ENCODE data around the gene TTC28. TPM values are rescaled to one million over a fixed set of nuclear protein-coding genes. Genes with fewer than 3 reads are reported as not detected.

TTC28 gene
- total and polyA plus RNA-seq, 10 of the 15 experiments (the other 5 are each of a cell fraction or from before 2014, with no cell fraction given) = 0.15 to 8.4 (median 1.4) TPM

DNA sequence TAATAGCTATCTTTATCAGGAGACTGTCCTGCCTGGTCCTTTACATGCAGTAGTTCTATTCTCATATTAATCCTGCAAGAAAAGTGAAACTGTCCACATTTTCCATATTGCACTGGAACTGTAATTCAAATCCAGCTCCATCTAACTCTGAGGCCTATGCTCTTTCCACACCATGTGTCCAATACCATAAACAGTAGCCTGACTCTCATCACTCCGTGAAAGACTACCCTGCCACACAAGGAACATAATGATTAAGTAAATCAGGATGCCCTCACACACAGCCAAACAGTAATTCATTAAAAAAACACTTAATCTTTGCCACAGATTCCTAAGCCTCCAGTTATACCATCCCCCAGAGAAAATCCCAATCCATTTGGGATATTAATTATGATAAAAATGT lies 475.3 kb downstream of the TTC28 start (continued):
- TF ChIP-seq, protein P1, sequence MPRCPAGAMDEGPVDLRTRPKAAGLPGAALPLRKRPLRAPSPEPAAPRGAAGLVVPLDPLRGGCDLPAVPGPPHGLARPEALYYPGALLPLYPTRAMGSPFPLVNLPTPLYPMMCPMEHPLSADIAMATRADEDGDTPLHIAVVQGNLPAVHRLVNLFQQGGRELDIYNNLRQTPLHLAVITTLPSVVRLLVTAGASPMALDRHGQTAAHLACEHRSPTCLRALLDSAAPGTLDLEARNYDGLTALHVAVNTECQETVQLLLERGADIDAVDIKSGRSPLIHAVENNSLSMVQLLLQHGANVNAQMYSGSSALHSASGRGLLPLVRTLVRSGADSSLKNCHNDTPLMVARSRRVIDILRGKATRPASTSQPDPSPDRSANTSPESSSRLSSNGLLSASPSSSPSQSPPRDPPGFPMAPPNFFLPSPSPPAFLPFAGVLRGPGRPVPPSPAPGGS (IDR thresholded peaks at IDR 0.05; ENCODE audit: borderline replicate concordance, insufficient read depth, low read depth, low read length, poor library complexity, severe bottlenecking) = no peak
- TF ChIP-seq ZBED1 (IDR thresholded peaks at IDR 0.05; ENCODE audit: borderline replicate concordance) (no peak), ZNF274 (IDR thresholded peaks at IDR 0.05; ENCODE audit: insufficient read depth, insufficient read length) (no peak), KAT2A (conservative IDR thresholded peaks at IDR 0.05; ENCODE audit: control insufficient read depth, low read depth, low read length) (no peak), LARP7 (IDR thresholded peaks at IDR 0.05) (no peak), SMAD1 (IDR thresholded peaks at IDR 0.05; ENCODE audit: low read depth, partially characterized antibody) (no peak), FOXK2 (IDR thresholded peaks at IDR 0.05) (no peak), EP300 (IDR thresholded peaks at IDR 0.05; ENCODE audit: borderline replicate concordance in 1 of 2, control insufficient read depth in 1 of 2, low read depth in 2 of 2, low read length in 2 of 2) (no peak)
- TF ChIP-seq, protein P2, sequence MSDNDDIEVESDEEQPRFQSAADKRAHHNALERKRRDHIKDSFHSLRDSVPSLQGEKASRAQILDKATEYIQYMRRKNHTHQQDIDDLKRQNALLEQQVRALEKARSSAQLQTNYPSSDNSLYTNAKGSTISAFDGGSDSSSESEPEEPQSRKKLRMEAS (IDR thresholded peaks at IDR 0.05; ENCODE audit: low read depth, low read length) = no peak
- TF ChIP-seq, protein P3, sequence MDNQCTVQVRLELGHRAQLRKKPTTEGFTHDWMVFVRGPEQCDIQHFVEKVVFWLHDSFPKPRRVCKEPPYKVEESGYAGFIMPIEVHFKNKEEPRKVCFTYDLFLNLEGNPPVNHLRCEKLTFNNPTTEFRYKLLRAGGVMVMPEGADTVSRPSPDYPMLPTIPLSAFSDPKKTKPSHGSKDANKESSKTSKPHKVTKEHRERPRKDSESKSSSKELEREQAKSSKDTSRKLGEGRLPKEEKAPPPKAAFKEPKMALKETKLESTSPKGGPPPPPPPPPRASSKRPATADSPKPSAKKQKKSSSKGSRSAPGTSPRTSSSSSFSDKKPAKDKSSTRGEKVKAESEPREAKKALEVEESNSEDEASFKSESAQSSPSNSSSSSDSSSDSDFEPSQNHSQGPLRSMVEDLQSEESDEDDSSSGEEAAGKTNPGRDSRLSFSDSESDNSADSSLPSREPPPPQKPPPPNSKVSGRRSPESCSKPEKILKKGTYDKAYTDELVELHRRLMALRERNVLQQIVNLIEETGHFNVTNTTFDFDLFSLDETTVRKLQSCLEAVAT (IDR thresholded peaks at IDR 0.05) = no peak
- TF ChIP-seq, protein P4, sequence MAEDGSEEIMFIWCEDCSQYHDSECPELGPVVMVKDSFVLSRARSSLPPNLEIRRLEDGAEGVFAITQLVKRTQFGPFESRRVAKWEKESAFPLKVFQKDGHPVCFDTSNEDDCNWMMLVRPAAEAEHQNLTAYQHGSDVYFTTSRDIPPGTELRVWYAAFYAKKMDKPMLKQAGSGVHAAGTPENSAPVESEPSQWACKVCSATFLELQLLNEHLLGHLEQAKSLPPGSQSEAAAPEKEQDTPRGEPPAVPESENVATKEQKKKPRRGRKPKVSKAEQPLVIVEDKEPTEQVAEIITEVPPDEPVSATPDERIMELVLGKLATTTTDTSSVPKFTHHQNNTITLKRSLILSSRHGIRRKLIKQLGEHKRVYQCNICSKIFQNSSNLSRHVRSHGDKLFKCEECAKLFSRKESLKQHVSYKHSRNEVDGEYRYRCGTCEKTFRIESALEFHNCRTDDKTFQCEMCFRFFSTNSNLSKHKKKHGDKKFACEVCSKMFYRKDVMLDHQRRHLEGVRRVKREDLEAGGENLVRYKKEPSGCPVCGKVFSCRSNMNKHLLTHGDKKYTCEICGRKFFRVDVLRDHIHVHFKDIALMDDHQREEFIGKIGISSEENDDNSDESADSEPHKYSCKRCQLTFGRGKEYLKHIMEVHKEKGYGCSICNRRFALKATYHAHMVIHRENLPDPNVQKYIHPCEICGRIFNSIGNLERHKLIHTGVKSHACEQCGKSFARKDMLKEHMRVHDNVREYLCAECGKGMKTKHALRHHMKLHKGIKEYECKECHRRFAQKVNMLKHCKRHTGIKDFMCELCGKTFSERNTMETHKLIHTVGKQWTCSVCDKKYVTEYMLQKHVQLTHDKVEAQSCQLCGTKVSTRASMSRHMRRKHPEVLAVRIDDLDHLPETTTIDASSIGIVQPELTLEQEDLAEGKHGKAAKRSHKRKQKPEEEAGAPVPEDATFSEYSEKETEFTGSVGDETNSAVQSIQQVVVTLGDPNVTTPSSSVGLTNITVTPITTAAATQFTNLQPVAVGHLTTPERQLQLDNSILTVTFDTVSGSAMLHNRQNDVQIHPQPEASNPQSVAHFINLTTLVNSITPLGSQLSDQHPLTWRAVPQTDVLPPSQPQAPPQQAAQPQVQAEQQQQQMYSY (CRISPR knock-in tag; IDR thresholded peaks at IDR 0.05) = no peak
- TF ChIP-seq, protein P5, sequence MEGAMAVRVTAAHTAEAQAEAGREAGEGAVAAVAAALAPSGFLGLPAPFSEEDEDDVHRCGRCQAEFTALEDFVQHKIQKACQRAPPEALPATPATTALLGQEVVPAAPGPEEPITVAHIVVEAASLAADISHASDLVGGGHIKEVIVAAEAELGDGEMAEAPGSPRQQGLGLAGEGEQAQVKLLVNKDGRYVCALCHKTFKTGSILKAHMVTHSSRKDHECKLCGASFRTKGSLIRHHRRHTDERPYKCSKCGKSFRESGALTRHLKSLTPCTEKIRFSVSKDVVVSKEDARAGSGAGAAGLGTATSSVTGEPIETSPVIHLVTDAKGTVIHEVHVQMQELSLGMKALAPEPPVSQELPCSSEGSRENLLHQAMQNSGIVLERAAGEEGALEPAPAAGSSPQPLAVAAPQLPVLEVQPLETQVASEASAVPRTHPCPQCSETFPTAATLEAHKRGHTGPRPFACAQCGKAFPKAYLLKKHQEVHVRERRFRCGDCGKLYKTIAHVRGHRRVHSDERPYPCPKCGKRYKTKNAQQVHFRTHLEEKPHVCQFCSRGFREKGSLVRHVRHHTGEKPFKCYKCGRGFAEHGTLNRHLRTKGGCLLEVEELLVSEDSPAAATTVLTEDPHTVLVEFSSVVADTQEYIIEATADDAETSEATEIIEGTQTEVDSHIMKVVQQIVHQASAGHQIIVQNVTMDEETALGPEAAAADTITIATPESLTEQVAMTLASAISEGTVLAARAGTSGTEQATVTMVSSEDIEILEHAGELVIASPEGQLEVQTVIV (IDR thresholded peaks at IDR 0.05; ENCODE audit: borderline replicate concordance, partially characterized antibody) = no peak

Data from GM12878 (cell line).